HG03565 (cell line): ENCODE measurements around the gene MADD.

ENCODE experiments used
- ATAC-seq: cut with Tn5 transposase; IDR thresholded peaks from one replicate; pipeline ENCODE4 v1.9.1; 2021; ENCODE audit warnings: mild to moderate bottlenecking, moderate library complexity; ENCODE audit not compliant: unreplicated experiment

MADD gene

GRCh38 chr11:47355283-47356128 lies 85.6 kb downstream of the MADD start:
- no peak for ATAC-seq

GRCh38 chr11:47356129-47356997 lies 86.4 kb downstream of the MADD start:
- ATAC-seq, result no peak

GRCh38 chr11:47356998-47357329 lies 87.0 kb downstream of the MADD start:
- no peak for ATAC-seq

- ATAC-seq, result no peak
Observed at GRCh38 chr11:47357985-47358730, 88.2 kb downstream of the MADD start.

GRCh38 chr11:47358731-47359051 lies 88.8 kb downstream of the MADD start:
- no peak for ATAC-seq

- no peak for ATAC-seq
Observed at GRCh38 chr11:47359162-47359561, 89.2 kb downstream of the MADD start.

GRCh38 chr11:47359586-47359985 lies 89.7 kb downstream of the MADD start:
- no peak for ATAC-seq

- ATAC-seq, result no peak
Observed at GRCh38 chr11:47360341-47360740, 90.4 kb downstream of the MADD start.

- ATAC-seq, result no peak
Observed at GRCh38 chr11:47361419-47361818, 91.5 kb downstream of the MADD start.

GRCh38 chr11:47366020-47366490 lies 96.1 kb downstream of the MADD start:
- no peak for ATAC-seq

GRCh38 chr11:47369676-47370075 lies 99.7 kb downstream of the MADD start:
- ATAC-seq, result no peak

GRCh38 chr11:47372422-47372821 lies 102.5 kb downstream of the MADD start:
- no peak for ATAC-seq

GRCh38 chr11:47373876-47374719 lies 104.2 kb downstream of the MADD start:
- ATAC-seq, result peak; percentile 35

GRCh38 chr11:47374720-47375019 lies 104.7 kb downstream of the MADD start:
- no peak for ATAC-seq

- no peak for ATAC-seq
Observed at GRCh38 chr11:47375020-47375419, 105.1 kb downstream of the MADD start.

- no peak for ATAC-seq
Observed at GRCh38 chr11:47375546-47376085, 105.7 kb downstream of the MADD start.

- ATAC-seq, result no peak
Observed at GRCh38 chr11:47376107-47376524, 106.2 kb downstream of the MADD start.

GRCh38 chr11:47376525-47377371 lies 106.8 kb downstream of the MADD start:
- ATAC-seq, result no peak

GRCh38 chr11:47377571-47378009 lies 107.7 kb downstream of the MADD start:
- no peak for ATAC-seq
